ENCODE results near the gene OGDH. TPM values are rescaled to one million over a fixed set of nuclear protein-coding genes. Genes with fewer than 3 reads are reported as not detected.

Gene OGDH
- total and polyA plus RNA-seq, 2 of the 13 experiments (the other 11 are each of a cell fraction or from before 2014, with no cell fraction given) = 17.4 to 25.4 TPM

- ATAC-seq = no peak
- POLR2A ChIA-PET = interaction anchor here (0.7 to 2.7 kb wide), 4 partner anchors 8 to 257 kb away, joined by 3 to 11 read pairs (median 6); partner anchors contain the start of genes OGDH and TMED4
These were observed 15.5 kb upstream of the OGDH start for GRCh38 chr7:44590910-44591309.

More at GRCh38 chr7:44590910-44591309, 15.5 kb upstream of the OGDH start:
- Histone ChIP-seq H3K79me2 (ENCODE audit: insufficient read depth, low read length) (no peaks in the 10 kb centered on the region), H2AFZ (ENCODE audit: low read length) (no peak overlapping the region), H3K27me3 (ENCODE audit: control insufficient read depth in 1 of 2, insufficient read depth in 2 of 2, low read length in 2 of 2) (0 out of 5 replicates have a peak, but pooled peaks cover 0 to 3% of the 10 kb centered on the region in 2 experiments), H3K27ac (ENCODE audit: extremely low read length, insufficient read depth, low read length) (no peak overlapping the region), H4K20me1 (ENCODE audit: insufficient read depth, low read length) (no peaks in the 10 kb centered on the region), H3K4me1 (ENCODE audit: insufficient read depth, low read length) (peaks cover 7% of the 10 kb centered on the region), H3K9ac (ENCODE audit: insufficient read depth, low read depth, low read length) (no peak overlapping the region), H3K36me3 (replicated peaks in 1 of 2; ENCODE audit: control insufficient read depth in 1 of 2, insufficient read depth in 2 of 2, low read length in 2 of 2) (no peaks in the 10 kb centered on the region), H3K4me2 (ENCODE audit: low read depth, low read length) (no peak overlapping the region), H3K9me3 (ENCODE audit: low read length) (no peaks in the 10 kb centered on the region), H3K4me3 (replicated peaks in 1 of 3; ENCODE audit: insufficient read depth in 1 of 3, low read depth in 2 of 3, low read length in 3 of 3) (no peak overlapping the region)
- in situ Hi-C loops (cut with HindIII; ENCODE audit: extremely low pct_ligation_motif_present, low pct_unique_long_range_greater_than_20kb) = loop anchor here (25.0 kb wide), 1 partner anchor 171 kb away; no protein-coding TSS in a partner anchor
- intact Hi-C loops (cut with micrococcal nuclease; ENCODE audit: unreplicated experiment) = no loop called here
- 60% methylated on average over 1 of the region's 1 CpG for WGBS (ENCODE audit: low lambda C conversion rate)
- CTCF ChIA-PET (ENCODE audit: low intra/inter-chr PET ratio, low total read pairs) = no interaction called here
- BruUV-seq (replicated peaks) = no TSS peak
- DNase-seq (ENCODE audit: low spot score) (no peak), FAIRE-seq (no peak)
- no peak for TF ChIP-seq KDM5A (IDR thresholded peaks at IDR 0.05; ENCODE audit: borderline replicate concordance, low read length)
- no peak for TF ChIP-seq ZBTB2 (CRISPR knock-in tag; IDR thresholded peaks at IDR 0.05; ENCODE audit: low read depth)
- TF ChIP-seq ELF1 (CRISPR knock-in tag; IDR thresholded peaks at IDR 0.05) = no peak
- no peak for TF ChIP-seq MLX (CRISPR knock-in tag; IDR thresholded peaks at IDR 0.05)
- no peak for TF ChIP-seq DBP (CRISPR knock-in tag; IDR thresholded peaks at IDR 0.05; ENCODE audit: not compliant biosample characterization)
- TF ChIP-seq PAF1 (CRISPR knock-in tag; IDR thresholded peaks at IDR 0.05) = no peak
- no peak for TF ChIP-seq SATB2 (CRISPR knock-in tag; IDR thresholded peaks at IDR 0.05)
- TF ChIP-seq HNRNPLL (IDR thresholded peaks at IDR 0.05; ENCODE audit: low read depth, low read length, poor library complexity, severe bottlenecking) = no peak
